Esophagus muscularis mucosa (tissue), 4 donors: Measurements from ENCODE around the gene PCBD2. TPM values are rescaled to one million over a fixed set of nuclear protein-coding genes. Genes with fewer than 3 reads are reported as not detected.

Experiments
- DNase-seq: peaks from one replicate; pipeline ENCODE4 v3.0.0-alpha.2; 2017; ENCODE audit errors: extremely low spot score
- H3K27ac ChIP-seq, 4 donors: fragments of 200-600 bp; sonication (generic); replicated peaks in 1 of 4; 1 replicate in 3 of 4; 2 replicates in 1 of 4; pipeline ENCODE4 v1.5.1; 2016 to 2019; ENCODE audit warnings: mild to moderate bottlenecking in 1 of 4
- H3K27me3 ChIP-seq, 4 donors: fragments of 200-600 bp; sonication (generic); one replicate each; pipeline versions ENCODE4 v1.5.1 to v1.6.0; 2016 to 2019
- H3K36me3 ChIP-seq, 4 donors: fragments of 200-600 bp; sonication (generic); one replicate each; pipeline ENCODE4 v1.5.1; 2016 to 2019
- H3K4me1 ChIP-seq, 4 donors: fragments of 200-600 bp; sonication (generic); one replicate each; pipeline ENCODE4 v1.5.1; 2016 to 2019
- H3K4me3 ChIP-seq, 4 donors: fragments of 200-600 bp; sonication (generic); 1 replicate in 2 of 4; 2 replicates in 2 of 4; pipeline ENCODE4 v1.5.1; 2016 to 2019; ENCODE audit warnings: mild to moderate bottlenecking in 4 of 4, moderate library complexity in 1 of 4
- H3K9me3 ChIP-seq, 4 donors: fragments of 200-600 bp; sonication (generic); 1 replicate in 3 of 4; 2 replicates in 1 of 4; pipeline ENCODE4 v1.5.1; 2016 to 2019
- EP300 ChIP-seq: sonication (generic); formaldehyde crosslinking; IDR thresholded peaks from one replicate; pipeline ENCODE4 v1.6.1; 2017; ENCODE audit warnings: antibody characterized with exemption
- POLR2A ChIP-seq: fragments of 450-650 bp; IDR thresholded peaks from one replicate; pipeline ENCODE4 v1.6.1; 2017; ENCODE audit warnings: antibody characterized with exemption, moderate library complexity, mild to moderate bottlenecking, low read depth
- POLR2AphosphoS5 ChIP-seq, 2 donors: sonication (generic); formaldehyde crosslinking; IDR thresholded peaks; one replicate each; pipeline ENCODE4 v1.6.1; 2017; ENCODE audit warnings: antibody characterized with exemption in 2 of 2
- WGBS: methylation state at CpG from one replicate; pipeline ENCODE4 v1.1.5; 2018; 5-methylcytosine and 5-hydroxymethylcytosine counted together
- intact Hi-C: fragments of 100-400 bp; cut with DNase I; formaldehyde crosslinking; loops from one replicate; pipeline ENCODE4 v1.15.1; 2023
- total RNA-seq, 4 donors: library from RNA; depleted of rRNA; stranded (reverse); fragments of >200 nt; gene quantifications; one replicate each; pipeline versions ENCODE4 v1.1.0 to v1.2.1, GENCODE V29; 2016
- TF ChIP-seq, protein P1 (sequence below), 3 experiments: fragments of 200-600 bp in 2 of 3; fragments of 450-650 bp in 1 of 3; sonication (generic) in 2 of 3; IDR thresholded peaks; one replicate each; pipeline ENCODE4 v1.5.1; 2017 to 2019; ENCODE audit warnings: antibody characterized with exemption in 3 of 3, mild to moderate bottlenecking in 2 of 3, moderate library complexity in 1 of 3

PCBD2 gene
- total RNA-seq, 4 donors from 2014 or later, result 6.8 to 11.6 (median 10.4) TPM

GRCh38 chr5:134964359-134965270 lies 59.7 kb downstream of the PCBD2 start:
- Histone ChIP-seq H3K27me3 (no peaks in the 10 kb centered on the region), H3K27ac (no peak overlapping the region), H3K4me3 (no peak overlapping the region), H3K36me3 (peaks cover 0 to 61% (median 17%) of the 10 kb centered on the region in 4 donors), H3K9me3 (no peaks in the 10 kb centered on the region), H3K4me1 (no peaks in the 10 kb centered on the region)
- intact Hi-C loops, result no loop called here
- DNase-seq, result no peak
- WGBS, result 93% methylated on average over 12 of the region's 12 CpGs
- TF ChIP-seq POLR2A (no peak), EP300 (no peak), POLR2AphosphoS5 (IDR thresholded peaks at IDR 0.05) (no peak)
- TF ChIP-seq, protein P1, sequence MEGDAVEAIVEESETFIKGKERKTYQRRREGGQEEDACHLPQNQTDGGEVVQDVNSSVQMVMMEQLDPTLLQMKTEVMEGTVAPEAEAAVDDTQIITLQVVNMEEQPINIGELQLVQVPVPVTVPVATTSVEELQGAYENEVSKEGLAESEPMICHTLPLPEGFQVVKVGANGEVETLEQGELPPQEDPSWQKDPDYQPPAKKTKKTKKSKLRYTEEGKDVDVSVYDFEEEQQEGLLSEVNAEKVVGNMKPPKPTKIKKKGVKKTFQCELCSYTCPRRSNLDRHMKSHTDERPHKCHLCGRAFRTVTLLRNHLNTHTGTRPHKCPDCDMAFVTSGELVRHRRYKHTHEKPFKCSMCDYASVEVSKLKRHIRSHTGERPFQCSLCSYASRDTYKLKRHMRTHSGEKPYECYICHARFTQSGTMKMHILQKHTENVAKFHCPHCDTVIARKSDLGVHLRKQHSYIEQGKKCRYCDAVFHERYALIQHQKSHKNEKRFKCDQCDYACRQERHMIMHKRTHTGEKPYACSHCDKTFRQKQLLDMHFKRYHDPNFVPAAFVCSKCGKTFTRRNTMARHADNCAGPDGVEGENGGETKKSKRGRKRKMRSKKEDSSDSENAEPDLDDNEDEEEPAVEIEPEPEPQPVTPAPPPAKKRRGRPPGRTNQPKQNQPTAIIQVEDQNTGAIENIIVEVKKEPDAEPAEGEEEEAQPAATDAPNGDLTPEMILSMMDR (IDR thresholded peaks at IDR 0.05), result no peak

- WGBS, result 86% methylated on average over 3 of the region's 3 CpGs
- intact Hi-C loops, result no loop called here
- H3K4me3 ChIP-seq, result no peak overlapping the region
- H3K36me3 ChIP-seq, result peaks cover 0 to 66% (median 17%) of the 10 kb centered on the region in 4 donors
- no peak overlapping the region for H3K27ac ChIP-seq
- no peak for TF ChIP-seq POLR2AphosphoS5 (IDR thresholded peaks at IDR 0.05)
- TF ChIP-seq POLR2A, result no peak
- TF ChIP-seq, protein P1 (IDR thresholded peaks at IDR 0.05), result no peak
- no peak for TF ChIP-seq EP300
- no peaks in the 10 kb centered on the region for H3K4me1 ChIP-seq
- no peaks in the 10 kb centered on the region for H3K9me3 ChIP-seq
- no peaks in the 10 kb centered on the region for H3K27me3 ChIP-seq
- DNase-seq, result no peak
These were observed 60.4 kb downstream of the PCBD2 start for GRCh38 chr5:134965271-134965825.

DNA sequence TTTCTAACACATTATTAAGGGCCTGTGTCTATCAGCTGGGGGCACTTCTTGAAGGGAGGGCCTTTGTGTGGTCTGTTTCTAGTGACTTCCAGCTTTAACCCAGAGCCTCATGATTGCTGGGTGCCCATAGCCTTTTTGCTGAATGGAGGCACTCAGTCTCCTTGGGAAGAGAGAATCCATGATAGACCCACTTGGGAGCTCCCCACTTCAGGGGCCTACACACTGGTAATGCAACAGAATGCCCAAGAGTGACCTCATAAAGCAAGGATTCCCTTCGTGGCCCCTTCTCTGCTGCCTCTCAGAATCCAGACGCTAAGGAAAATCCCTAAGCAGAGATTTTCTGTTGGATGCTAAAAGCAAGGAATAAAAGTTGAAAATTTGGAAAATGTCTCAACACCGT lies 62.7 kb downstream of the PCBD2 start, which contains the start of gene CATSPER3:
TSS of gene CATSPER3 (plus strand) at position 301 of the 400 bp plus-strand sequence. CDS start at position 386, 85 bp downstream.
- H3K27me3 ChIP-seq, result no peaks in the 10 kb centered on the region
- TF ChIP-seq POLR2AphosphoS5 (IDR thresholded peaks at IDR 0.05) (no peak), EP300 (no peak), POLR2A (no peak)
- TF ChIP-seq, protein P1 (IDR thresholded peaks at IDR 0.05), result no peak
- H3K27ac ChIP-seq, result no peak within 1 kb of the TSS
- H3K9me3 ChIP-seq, result no peaks in the 10 kb centered on the region
- H3K4me3 ChIP-seq, result no peak within 1 kb of the TSS
- intact Hi-C loops, result no loop called here
- WGBS, result 100% methylated on average over 3 of the region's 3 CpGs
- H3K4me1 ChIP-seq, result no peaks in the 10 kb centered on the region
- peaks cover 0 to 54% (median 7%) of the 10 kb centered on the region in 4 donors for H3K36me3 ChIP-seq
- no peak for DNase-seq

- no peak overlapping the region for H3K4me3 ChIP-seq
- 96% methylated on average over 3 of the region's 3 CpGs for WGBS
- intact Hi-C loops, result no loop called here
These were observed 63.1 kb downstream of the PCBD2 start for GRCh38 chr5:134968055-134968454.

More at GRCh38 chr5:134968055-134968454, 63.1 kb downstream of the PCBD2 start:
- TF ChIP-seq POLR2AphosphoS5 (IDR thresholded peaks at IDR 0.05) (no peak), POLR2A (no peak), EP300 (no peak)
- TF ChIP-seq, protein P1 (IDR thresholded peaks at IDR 0.05), result no peak
- no peak for DNase-seq
- H3K36me3 ChIP-seq, result peaks cover 0 to 50% (median 7%) of the 10 kb centered on the region in 4 donors
- H3K27ac ChIP-seq, result no peak overlapping the region
- H3K9me3 ChIP-seq, result no peaks in the 10 kb centered on the region
- H3K27me3 ChIP-seq, result no peaks in the 10 kb centered on the region
- H3K4me1 ChIP-seq, result no peaks in the 10 kb centered on the region
